Smooth muscle cell of the pulmonary artery (primary cell): ENCODE measurements around the gene PXK. TPM values are rescaled to one million over a fixed set of nuclear protein-coding genes. Genes with fewer than 3 reads are reported as not detected.

Experiments
- total RNA-seq: library from RNA; depleted of rRNA; stranded (reverse); fragments of >200 nt; gene quantifications from 2 replicates; pipeline ENCODE4 v1.2.3, GENCODE V29; 2014

Gene PXK
- total RNA-seq, result 26.1 and 29.1 TPM in 2 replicates

DNA sequence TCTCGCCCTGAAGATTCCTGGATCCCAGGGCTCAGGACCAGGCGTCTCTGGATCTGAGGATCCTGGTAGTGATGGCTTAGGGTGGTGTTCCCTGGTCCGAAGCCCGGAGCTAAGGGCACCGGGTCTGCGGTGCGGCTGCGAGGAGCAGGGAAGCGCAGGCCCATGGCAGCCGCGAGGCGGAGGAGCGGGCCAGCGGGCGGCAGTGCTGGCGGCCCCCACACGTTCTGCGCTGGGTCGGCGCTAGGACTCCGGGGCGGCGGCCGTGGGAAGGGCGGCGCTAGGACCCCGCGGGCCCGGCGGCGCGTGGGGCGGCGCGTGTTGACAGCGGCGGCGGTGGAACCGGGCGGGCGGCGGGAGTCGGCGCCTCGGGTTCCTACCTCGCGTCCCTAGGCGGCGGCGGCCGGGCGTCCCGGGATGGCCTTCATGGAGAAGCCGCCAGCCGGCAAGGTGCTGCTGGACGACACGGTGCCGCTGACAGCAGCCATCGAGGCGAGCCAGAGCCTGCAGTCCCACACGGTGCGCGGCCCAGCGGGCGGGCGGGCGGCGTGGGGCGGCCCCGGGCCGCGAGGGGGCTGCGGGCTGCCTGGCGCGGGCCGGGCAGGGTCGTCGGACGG lies at the start of gene PXK:
TSS of gene PXK (plus strand) at position 318 of the 614 bp plus-strand sequence. CDS start at position 415, 97 bp downstream.

DNA sequence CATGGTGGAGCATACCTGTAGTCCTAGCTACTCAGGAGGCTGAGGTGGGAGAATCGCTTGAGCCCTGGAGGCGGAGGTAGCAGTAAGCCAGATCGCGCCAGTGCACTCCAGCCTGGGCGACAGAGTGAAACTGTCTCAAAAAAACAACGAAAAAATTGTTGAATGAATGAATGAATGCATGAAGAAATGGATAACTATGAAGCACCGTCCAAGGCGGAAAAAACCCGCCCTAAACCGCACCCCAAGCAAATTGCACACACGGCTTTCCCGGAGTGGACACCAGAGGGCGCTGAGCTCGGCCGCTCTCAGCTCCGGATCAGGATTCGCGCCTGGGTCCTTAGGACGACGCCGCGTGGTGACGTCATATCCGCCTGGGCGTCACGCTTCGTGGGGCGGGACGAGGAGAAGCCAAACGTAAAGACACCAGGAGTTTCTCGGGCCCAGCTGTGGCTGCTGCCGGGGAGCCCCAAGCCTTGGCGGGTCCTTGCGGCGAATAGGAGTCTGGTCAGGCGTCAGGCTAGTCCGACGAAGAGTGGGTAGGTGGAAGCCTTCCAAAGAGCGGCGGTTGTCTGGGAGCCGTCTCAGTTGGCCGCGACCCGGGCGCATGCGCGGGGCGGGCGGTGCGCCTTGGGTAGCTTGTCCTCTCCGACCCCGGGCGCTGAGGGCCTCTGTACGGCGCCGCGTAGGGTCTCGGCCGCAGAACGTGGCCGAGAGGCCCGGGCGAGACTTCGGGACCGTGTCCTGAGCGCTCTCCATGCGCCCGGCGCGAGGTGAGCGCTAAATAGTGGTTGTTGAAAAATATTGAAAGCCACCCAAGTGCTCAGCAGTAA lies 26.6 kb upstream of the PXK start, which contains the start of the genes HTD2 and RPP14:
TSS of gene HTD2 (plus strand) at position 639 of the 830 bp plus-strand sequence. CDS start 11,094 bp downstream, outside the sequence.
TSS of gene RPP14 (plus strand) at position 364 of the 830 bp plus-strand sequence. CDS start 4,085 bp downstream, outside the sequence.

DNA sequence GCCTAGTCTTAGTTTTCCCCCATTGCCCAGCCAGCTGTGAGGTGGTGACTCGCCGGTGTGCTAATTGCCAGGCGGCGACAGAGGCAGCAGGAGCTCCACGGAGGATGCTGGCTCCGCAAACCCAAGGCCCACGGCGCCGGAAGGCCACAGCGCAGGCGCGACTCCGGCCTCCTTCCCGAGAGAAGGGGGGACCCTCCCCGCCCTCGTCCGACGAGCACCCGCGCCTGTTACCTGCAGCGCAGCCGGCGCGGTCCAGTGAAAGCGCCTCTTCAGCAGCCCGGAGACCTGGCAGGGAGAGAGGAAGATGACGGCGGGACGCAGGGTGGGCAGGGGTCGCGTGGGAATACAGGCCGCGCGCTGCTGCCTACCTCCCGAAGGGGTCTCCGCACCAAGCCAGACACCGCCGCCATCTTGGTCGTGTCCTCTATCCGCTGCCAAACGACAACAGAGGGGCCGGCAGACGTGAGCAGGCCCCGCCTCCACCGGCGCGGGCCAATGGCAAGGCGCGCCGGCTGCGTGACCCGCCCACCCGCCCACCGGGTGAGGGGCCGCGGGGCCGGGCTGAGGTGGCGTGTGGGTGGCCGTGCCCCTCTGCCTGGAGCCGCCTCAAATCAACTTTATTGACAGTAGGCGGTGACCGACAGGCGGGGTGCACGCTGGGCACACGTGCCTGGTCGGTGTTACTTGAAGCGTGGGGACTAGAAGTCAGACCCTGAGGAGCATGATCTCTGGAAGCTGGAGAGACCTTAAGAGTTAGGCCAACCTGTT lies 100.9 kb downstream of the PXK start, which contains the start of gene PDHB:
TSS of gene PDHB (minus strand) at position 433 of the 768 bp plus-strand sequence. CDS start at position 410, 23 bp downstream.

Other genes starting within 250 kb of the PXK start
- 0.07 TPM in 1 of 2 replicates, not detected in the other for gene DNASE1L3, start 121.9 kb upstream of the PXK start, total RNA-seq
- gene ABHD6, start 95.1 kb upstream of the PXK start, total RNA-seq, result 10.0 and 13.8 TPM in 2 replicates
- gene RPP14, start 26.6 kb upstream of the PXK start, total RNA-seq, result 10.2 and 12.6 TPM in 2 replicates
- 11.4 and 11.7 TPM in 2 replicates for gene HTD2, start 26.4 kb upstream of the PXK start, total RNA-seq
- gene PDHB, start 100.9 kb downstream of the PXK start, total RNA-seq, result 48.0 and 68.6 TPM in 2 replicates
- 8.6 and 11.9 TPM in 2 replicates for gene KCTD6, start 159.2 kb downstream of the PXK start, total RNA-seq
- gene ACOX2, start 204.3 kb downstream of the PXK start, total RNA-seq, result 18.3 and 22.9 TPM in 2 replicates
- gene FAM107A, start 244.5 kb downstream of the PXK start, total RNA-seq, result 0.07 TPM in 1 of 2 replicates, not detected in the other